Stimulated activated CD4-positive, alpha-beta T cell treated with anti-CD3 and anti-CD28 coated beads, Interleukin-4, amount 100 ng/mL, for 24 hours (primary cell): ENCODE data around the gene LRRC39.

Source experiments
- DNase-seq: peaks from one replicate; pipeline ENCODE4 v3.0.0-alpha.2; 2020

Gene LRRC39

GRCh38 chr1:100145116-100145515 lies 32.9 kb downstream of the LRRC39 start:
- DNase-seq: no peak

GRCh38 chr1:100142343-100142742 lies 35.7 kb downstream of the LRRC39 start:
- no peak for DNase-seq

GRCh38 chr1:100141192-100141591 lies 36.9 kb downstream of the LRRC39 start:
- no peak for DNase-seq

- no peak for DNase-seq
Observed at GRCh38 chr1:100137602-100138001, 40.5 kb downstream of the LRRC39 start.

- no peak for DNase-seq
Observed at GRCh38 chr1:100134872-100135271, 43.2 kb downstream of the LRRC39 start.

GRCh38 chr1:100132566-100133477 lies 45.2 kb downstream of the LRRC39 start, which contains the start of the genes SASS6 and TRMT13:
TSS of gene SASS6 (minus strand) at chr1:100132930. CDS start at chr1:100132814, 116 bp downstream.
TSS of gene TRMT13 (plus strand) at chr1:100133163. CDS start at chr1:100133169, 6 bp downstream.
- DNase-seq: peak; percentile 96

GRCh38 chr1:100131623-100132022 lies 46.4 kb downstream of the LRRC39 start:
- DNase-seq: no peak

- DNase-seq: no peak
Observed at GRCh38 chr1:100130552-100131077, 47.4 kb downstream of the LRRC39 start.

- no peak for DNase-seq
Observed at GRCh38 chr1:100127226-100127625, 50.8 kb downstream of the LRRC39 start.

- no peak for DNase-seq
Observed at GRCh38 chr1:100122177-100122576, 55.9 kb downstream of the LRRC39 start.

GRCh38 chr1:100115524-100115923 lies 62.5 kb downstream of the LRRC39 start:
- no peak for DNase-seq

GRCh38 chr1:100109554-100110066 lies 68.4 kb downstream of the LRRC39 start:
- DNase-seq: no peak

GRCh38 chr1:100107696-100108095 lies 70.4 kb downstream of the LRRC39 start:
- DNase-seq: no peak

GRCh38 chr1:100101564-100101963 lies 76.5 kb downstream of the LRRC39 start:
- no peak for DNase-seq

- DNase-seq: no peak
Observed at GRCh38 chr1:100100202-100100601, 77.9 kb downstream of the LRRC39 start.
